Retina (tissue), 1 donor: ENCODE data around the gene PACSIN1.

Experiments
- DNase-seq: peaks from one replicate; pipeline ENCODE4 v3.0.0-alpha.2; 2016

PACSIN1 gene

DNA sequence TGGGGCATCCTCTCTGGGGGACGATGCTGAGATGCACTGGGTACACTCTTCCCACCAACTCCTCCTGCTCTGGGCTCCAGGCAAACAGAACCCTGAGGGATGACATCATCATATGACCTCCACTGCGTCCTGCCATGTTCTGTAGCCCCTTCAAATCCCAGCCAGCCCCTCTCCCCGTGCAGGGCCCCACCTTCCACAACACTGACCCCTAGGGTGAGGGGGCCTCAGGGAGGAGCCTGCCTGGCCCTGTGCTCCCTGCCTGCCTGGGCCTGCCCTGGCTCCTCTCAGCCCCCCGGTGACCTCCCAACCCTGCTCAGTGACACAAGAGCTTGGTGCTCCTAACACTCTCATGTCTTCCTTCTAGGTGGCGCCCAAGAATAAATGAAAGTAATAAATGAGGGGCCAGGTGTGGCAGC lies 99.9 kb downstream of the PACSIN1 start:
- DNase-seq = no peak

- no peak for DNase-seq
Observed at GRCh38 chr6:34566830-34567546, 101.1 kb downstream of the PACSIN1 start.

- DNase-seq = no peak
Observed at GRCh38 chr6:34568341-34569201, 102.7 kb downstream of the PACSIN1 start.

DNA sequence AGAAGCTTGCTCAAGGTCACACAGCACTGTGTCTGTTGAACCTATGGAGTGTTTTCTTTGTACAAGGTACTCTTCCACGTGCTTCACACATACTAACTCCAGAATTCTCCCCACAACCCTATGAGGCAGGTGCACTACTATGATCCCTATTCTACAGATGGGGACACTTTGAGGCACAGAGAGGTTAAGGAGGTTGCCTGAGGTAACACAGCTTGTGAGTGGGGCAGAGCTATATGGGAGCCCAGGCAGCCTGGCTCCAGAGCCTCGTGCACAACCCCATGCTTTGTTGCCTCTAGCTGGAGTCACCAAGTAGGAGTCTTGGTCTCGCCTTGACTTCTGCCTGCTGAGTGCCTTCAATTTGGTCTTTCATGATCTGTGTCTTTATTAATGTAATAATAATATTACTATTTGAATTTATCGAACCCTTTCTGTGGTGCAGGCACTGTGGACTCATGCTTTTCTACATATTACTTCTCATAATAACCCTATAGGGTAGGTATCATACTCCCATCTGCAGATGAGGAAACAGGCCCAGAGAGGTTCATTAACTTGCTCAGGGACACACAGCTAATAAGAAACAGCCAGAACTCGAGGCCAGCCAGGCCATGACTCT lies 103.6 kb downstream of the PACSIN1 start:
- no peak for DNase-seq

GRCh38 chr6:34570066-34570833 lies 104.4 kb downstream of the PACSIN1 start:
- no peak for DNase-seq

DNA sequence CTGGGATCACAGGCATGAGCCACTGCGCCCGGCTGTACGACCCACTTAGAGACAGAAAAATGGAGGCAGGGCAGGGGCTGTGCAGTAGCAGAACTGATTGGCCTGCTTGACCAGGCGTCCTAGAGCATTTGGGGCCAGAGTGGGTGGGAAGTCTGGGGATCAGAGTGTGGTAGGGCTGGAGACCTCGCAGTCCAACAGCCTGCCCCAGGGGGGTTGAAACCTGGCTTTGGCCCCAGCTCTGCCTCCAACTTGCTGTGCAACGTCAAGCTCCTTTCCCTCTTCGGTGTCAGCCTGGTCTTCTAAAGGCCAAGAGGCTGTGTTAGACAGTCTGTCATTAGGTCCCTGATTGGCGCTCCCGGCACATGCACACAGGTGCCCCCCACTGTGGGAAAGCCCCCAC lies 105.5 kb downstream of the PACSIN1 start:
- no peak for DNase-seq

- DNase-seq = no peak
Observed at GRCh38 chr6:34572021-34572420, 106.1 kb downstream of the PACSIN1 start.

DNA sequence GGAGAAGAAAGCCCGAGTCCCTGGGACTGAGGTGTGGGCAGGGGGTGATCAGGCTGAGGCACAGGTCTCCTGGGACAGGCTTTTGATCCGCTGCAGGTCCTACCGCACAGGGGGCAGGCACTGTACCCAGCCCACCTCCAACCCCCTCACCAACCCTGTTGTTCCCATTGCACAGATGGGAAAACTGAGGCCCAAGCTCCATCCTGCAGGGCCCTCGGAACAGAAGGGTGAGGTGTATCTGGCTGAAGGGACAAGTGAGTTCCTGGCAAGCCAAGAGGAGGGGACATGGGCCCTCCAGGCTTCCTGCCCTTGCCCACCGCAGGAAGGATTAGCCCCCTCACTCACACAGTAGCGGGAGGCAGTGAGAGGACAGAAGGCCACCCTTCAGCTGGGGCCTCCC lies 106.7 kb downstream of the PACSIN1 start:
- DNase-seq = no peak

GRCh38 chr6:34573567-34574183 lies 107.8 kb downstream of the PACSIN1 start:
- no peak for DNase-seq

DNA sequence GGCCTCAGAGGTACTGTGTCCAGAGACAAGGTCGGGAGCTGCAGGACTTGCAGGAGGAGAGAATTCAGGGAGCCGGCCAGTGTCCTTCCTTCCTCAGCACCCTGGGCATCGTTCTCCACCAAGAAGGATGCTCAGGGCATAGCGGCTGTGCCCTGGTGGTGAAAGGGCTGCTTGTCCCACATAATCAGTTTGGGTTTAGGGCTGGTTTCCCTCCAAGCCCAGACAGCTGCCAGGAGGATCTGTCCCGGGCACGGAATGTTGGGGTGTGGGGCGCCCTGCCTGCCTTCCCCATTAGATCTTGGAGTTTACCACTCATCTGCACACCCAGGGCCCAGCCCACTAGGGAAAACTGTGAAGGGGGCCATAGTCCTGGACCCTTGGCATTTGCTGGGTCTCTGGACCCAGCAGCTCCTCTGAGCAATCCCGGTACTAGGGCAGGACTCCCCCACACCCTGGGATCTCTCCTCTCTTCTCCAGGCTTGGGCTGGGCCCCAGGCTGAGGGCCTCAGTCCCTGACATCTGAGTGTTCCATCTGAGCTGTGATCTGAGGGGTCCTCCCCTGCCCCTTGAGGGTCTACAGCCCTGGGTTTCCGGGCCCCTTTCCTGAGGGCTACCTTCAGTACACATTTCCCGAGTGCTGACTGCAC lies 108.9 kb downstream of the PACSIN1 start:
- no peak for DNase-seq

DNA sequence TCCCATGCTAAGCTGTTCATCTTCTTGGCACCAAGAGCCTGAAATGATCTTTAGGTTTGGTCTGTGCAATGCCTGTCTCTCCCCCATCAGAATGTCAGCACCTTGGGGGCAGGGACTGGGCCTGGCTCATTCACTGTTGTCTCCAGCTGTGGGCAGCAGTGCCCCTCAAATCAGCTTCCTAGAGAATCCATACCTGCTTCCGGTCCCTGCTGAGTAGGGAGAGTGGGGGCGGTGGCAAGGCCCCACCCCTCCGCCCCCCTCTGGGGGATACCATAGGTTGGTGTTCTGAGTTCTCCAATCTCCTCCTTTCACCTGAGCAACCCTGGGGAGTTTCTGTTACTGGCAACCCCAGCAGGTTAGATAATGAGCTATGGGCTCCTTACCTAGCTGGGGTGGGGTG lies 109.5 kb downstream of the PACSIN1 start:
- no peak for DNase-seq

GRCh38 chr6:34576286-34576955 lies 110.5 kb downstream of the PACSIN1 start:
- DNase-seq = no peak

- DNase-seq = no peak
Observed at GRCh38 chr6:34578445-34579262, 112.8 kb downstream of the PACSIN1 start.

- no peak for DNase-seq
Observed at GRCh38 chr6:34580707-34581560, 115.1 kb downstream of the PACSIN1 start.

GRCh38 chr6:34581561-34581920 lies 115.7 kb downstream of the PACSIN1 start:
- no peak for DNase-seq

GRCh38 chr6:34583461-34583860 lies 117.6 kb downstream of the PACSIN1 start:
- DNase-seq = no peak

GRCh38 chr6:34583861-34584604 lies 118.2 kb downstream of the PACSIN1 start:
- no peak for DNase-seq

DNA sequence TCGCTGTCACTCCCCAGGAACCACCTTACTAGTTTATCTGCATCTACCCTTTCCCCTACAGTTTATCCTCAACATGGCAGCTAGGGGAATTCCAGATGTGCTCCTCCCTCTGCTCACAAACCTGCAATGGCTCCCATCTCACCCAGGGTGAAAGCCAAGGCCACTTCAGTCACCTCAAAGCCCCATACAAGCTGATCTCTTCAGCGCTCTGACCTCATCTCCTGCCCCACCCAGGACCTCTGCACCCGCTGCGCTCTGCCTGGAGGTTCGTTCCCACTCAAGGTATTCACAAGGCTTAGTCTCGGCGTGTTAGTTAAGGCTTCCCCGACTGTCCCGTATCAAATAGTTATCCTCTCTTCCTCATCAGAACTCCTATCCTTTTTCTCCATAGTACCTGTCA lies 118.8 kb downstream of the PACSIN1 start:
- DNase-seq = no peak
